ENCODE measurements around the gene MIPEP. TPM values are rescaled to one million over a fixed set of nuclear protein-coding genes. Genes with fewer than 3 reads are reported as not detected.

The MIPEP gene
- total and polyA plus RNA-seq, 9 of the 15 experiments (the other 6 are each of a cell fraction or from before 2014, with no cell fraction given): 1.7 to 19.3 (median 13.1) TPM

DNA sequence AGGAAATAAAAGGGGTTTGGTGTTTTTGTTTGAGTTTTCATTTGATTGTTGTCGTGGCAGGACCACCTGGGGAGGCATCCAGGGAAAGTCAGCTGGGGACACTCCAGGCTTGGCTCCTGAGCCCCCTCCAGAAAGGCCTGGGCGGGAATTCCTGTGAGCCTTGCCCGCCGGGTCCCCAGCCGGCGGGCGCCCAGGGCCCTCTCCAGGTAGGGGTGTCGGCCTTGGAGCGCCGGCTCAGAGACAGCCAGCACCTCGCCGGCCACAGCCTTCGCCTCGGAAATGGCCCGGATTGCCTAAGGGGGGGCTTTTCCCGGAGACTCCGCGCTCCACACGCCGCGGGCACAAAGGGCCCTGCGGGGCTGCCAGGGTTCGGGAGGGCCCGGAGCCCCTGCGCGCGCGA is 194.0 kb downstream of the MIPEP start:
- H3K9me1 ChIP-seq (ENCODE audit: control insufficient read depth, insufficient read depth, low read length): no peaks in the 10 kb centered on the region
- ChIA-PET CTCF (ENCODE audit: low intra/inter-chr PET ratio) (no interaction called here), POLR2A (interaction anchor here (0.6 kb wide), 1 partner anchor 56 kb away, joined by 3 read pairs; no protein-coding TSS in a partner anchor)
- no peak overlapping the region for H3K4me2 ChIP-seq (ENCODE audit: insufficient read depth, low read length)
- BruUV-seq (replicated peaks): no TSS peak
- H4K20me1 ChIP-seq (replicated peaks; ENCODE audit: control insufficient read depth, insufficient read depth, low read length): no peaks in the 10 kb centered on the region
- no peak overlapping the region for H2AFZ ChIP-seq (ENCODE audit: low read depth, low read length)
- H3K36me3 ChIP-seq (ENCODE audit: control insufficient read depth, insufficient read depth, low read length): no peaks in the 10 kb centered on the region
- WGBS (ENCODE audit: insufficient coverage, low coverage, missing lambda C conversion rate): 0% methylated on average over 3 of the region's 28 CpGs
- TF ChIP-seq PTBP1 (IDR thresholded peaks at IDR 0.05; ENCODE audit: low read depth, low read length): no peak
- no peak for TF ChIP-seq HMGN3 (IDR thresholded peaks at IDR 0.05; ENCODE audit: borderline replicate concordance, extremely low read depth, insufficient read length, low read depth, low read length)
- TF ChIP-seq ARHGAP35 (IDR thresholded peaks at IDR 0.05; ENCODE audit: partially characterized antibody): no peak
- TF ChIP-seq CXXC5 (CRISPR knock-in tag; IDR thresholded peaks at IDR 0.05): no peak
- no peak for TF ChIP-seq CCAR2 (IDR thresholded peaks at IDR 0.05; ENCODE audit: low read depth, low read length)
- TF ChIP-seq SIRT6 (IDR thresholded peaks at IDR 0.05; ENCODE audit: low read depth, low read length): no peak
- TF ChIP-seq RAD51 (IDR thresholded peaks at IDR 0.05; ENCODE audit: borderline replicate concordance, low read depth): no peak
- TF ChIP-seq, protein P1, sequence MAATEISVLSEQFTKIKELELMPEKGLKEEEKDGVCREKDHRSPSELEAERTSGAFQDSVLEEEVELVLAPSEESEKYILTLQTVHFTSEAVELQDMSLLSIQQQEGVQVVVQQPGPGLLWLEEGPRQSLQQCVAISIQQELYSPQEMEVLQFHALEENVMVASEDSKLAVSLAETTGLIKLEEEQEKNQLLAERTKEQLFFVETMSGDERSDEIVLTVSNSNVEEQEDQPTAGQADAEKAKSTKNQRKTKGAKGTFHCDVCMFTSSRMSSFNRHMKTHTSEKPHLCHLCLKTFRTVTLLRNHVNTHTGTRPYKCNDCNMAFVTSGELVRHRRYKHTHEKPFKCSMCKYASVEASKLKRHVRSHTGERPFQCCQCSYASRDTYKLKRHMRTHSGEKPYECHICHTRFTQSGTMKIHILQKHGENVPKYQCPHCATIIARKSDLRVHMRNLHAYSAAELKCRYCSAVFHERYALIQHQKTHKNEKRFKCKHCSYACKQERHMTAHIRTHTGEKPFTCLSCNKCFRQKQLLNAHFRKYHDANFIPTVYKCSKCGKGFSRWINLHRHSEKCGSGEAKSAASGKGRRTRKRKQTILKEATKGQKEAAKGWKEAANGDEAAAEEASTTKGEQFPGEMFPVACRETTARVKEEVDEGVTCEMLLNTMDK (IDR thresholded peaks at IDR 0.05; ENCODE audit: borderline replicate concordance, insufficient read depth, low read depth, low read length, poor library complexity, severe bottlenecking): no peak
- TF ChIP-seq THRB (CRISPR knock-in tag; conservative IDR thresholded peaks at IDR 0.05): no peak
- no peak for TF ChIP-seq POLR2AphosphoS2 (IDR thresholded peaks at IDR 0.05; ENCODE audit: low read length)
- TF ChIP-seq, protein P2, sequence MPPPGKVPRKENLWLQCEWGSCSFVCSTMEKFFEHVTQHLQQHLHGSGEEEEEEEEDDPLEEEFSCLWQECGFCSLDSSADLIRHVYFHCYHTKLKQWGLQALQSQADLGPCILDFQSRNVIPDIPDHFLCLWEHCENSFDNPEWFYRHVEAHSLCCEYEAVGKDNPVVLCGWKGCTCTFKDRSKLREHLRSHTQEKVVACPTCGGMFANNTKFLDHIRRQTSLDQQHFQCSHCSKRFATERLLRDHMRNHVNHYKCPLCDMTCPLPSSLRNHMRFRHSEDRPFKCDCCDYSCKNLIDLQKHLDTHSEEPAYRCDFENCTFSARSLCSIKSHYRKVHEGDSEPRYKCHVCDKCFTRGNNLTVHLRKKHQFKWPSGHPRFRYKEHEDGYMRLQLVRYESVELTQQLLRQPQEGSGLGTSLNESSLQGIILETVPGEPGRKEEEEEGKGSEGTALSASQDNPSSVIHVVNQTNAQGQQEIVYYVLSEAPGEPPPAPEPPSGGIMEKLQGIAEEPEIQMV (tag; conservative IDR thresholded peaks at IDR 0.05; ENCODE audit: low read depth): no peak
- TF ChIP-seq, protein P3, sequence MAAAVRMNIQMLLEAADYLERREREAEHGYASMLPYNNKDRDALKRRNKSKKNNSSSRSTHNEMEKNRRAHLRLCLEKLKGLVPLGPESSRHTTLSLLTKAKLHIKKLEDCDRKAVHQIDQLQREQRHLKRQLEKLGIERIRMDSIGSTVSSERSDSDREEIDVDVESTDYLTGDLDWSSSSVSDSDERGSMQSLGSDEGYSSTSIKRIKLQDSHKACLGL (CRISPR knock-in tag; IDR thresholded peaks at IDR 0.05; ENCODE audit: borderline replicate concordance, poor library complexity, severe bottlenecking): no peak
- TF ChIP-seq PHF8 (IDR thresholded peaks at IDR 0.05; ENCODE audit: borderline replicate concordance, low read length): no peak
- in situ Hi-C loops (cut with MboI) (no loop called here), intact Hi-C loops (cut with micrococcal nuclease) (no loop called here)
- H3K4me3 ChIP-seq: no peak overlapping the region
- H3K9ac ChIP-seq (ENCODE audit: insufficient read depth in 1 of 2, low read depth in 2 of 2, low read length in 2 of 2): no peak overlapping the region
- FAIRE-seq (no peak), DNase-seq (ENCODE audit: extremely low read depth in 1 of 4, low spot score in 3 of 4) (no peak), ATAC-seq (no peak)
- H3K9me3 ChIP-seq (replicated peaks; ENCODE audit: control insufficient read depth, insufficient read depth, low read depth, low read length): no peaks in the 10 kb centered on the region
- H3K79me2 ChIP-seq (ENCODE audit: control insufficient read depth, insufficient read depth, low read length): no peaks in the 10 kb centered on the region
- peaks cover 3 to 25% of the 10 kb centered on the region in 2 experiments; a peak in 4 of 5 replicates for H3K27me3 ChIP-seq (ENCODE audit: control insufficient read depth in 2 of 2, insufficient read depth in 2 of 2, low read length in 2 of 2)
- no peak overlapping the region for H3K27ac ChIP-seq (ENCODE audit: extremely low read depth, low read depth, low read length)
- peaks cover 0 to 9% of the 10 kb centered on the region in 2 experiments; a peak in 2 of 5 replicates for H3K4me1 ChIP-seq (replicated peaks in 1 of 2; ENCODE audit: control insufficient read depth in 2 of 2, insufficient read depth in 2 of 2, low read length in 2 of 2)

Measured in K562 (cell line).